ENCODE data around the gene DAZAP1. TPM values are rescaled to one million over a fixed set of nuclear protein-coding genes. Genes with fewer than 3 reads are reported as not detected.

The DAZAP1 gene
- total RNA-seq, 1 donor from 2014 or later: 107 TPM

- H3K27ac ChIP-seq: no peak overlapping the region
- H3K9ac ChIP-seq: no peak overlapping the region
- H3K4me1 ChIP-seq: no peaks in the 10 kb centered on the region
- Mint-ChIP-seq H3K4me1 (peaks cover 3% of the 10 kb centered on the region), H3K36me3 (peaks cover 24% of the 10 kb centered on the region), H3K27me3 (ENCODE audit: insufficient read depth, low read depth) (peaks cover 7% of the 10 kb centered on the region), H3K9me3 (no peaks in the 10 kb centered on the region), H3K27ac (no peak overlapping the region), H3K4me3 (no peak overlapping the region)
- H3K36me3 ChIP-seq: peaks cover 4% of the 10 kb centered on the region
- no peaks in the 10 kb centered on the region for H3K9me3 ChIP-seq (ENCODE audit: low read depth)
- no peak overlapping the region for H3K4me3 ChIP-seq
- H2AFZ ChIP-seq (replicated peaks): no peak overlapping the region
- no peak for DNase-seq (ENCODE audit: low spot score)
- H3K4me2 ChIP-seq: no peak overlapping the region
- no peaks in the 10 kb centered on the region for H3K79me2 ChIP-seq (ENCODE audit: low read depth)
- H3F3A ChIP-seq (ENCODE audit: low read depth): peaks cover 26% of the 10 kb centered on the region
- TF ChIP-seq, protein P1, sequence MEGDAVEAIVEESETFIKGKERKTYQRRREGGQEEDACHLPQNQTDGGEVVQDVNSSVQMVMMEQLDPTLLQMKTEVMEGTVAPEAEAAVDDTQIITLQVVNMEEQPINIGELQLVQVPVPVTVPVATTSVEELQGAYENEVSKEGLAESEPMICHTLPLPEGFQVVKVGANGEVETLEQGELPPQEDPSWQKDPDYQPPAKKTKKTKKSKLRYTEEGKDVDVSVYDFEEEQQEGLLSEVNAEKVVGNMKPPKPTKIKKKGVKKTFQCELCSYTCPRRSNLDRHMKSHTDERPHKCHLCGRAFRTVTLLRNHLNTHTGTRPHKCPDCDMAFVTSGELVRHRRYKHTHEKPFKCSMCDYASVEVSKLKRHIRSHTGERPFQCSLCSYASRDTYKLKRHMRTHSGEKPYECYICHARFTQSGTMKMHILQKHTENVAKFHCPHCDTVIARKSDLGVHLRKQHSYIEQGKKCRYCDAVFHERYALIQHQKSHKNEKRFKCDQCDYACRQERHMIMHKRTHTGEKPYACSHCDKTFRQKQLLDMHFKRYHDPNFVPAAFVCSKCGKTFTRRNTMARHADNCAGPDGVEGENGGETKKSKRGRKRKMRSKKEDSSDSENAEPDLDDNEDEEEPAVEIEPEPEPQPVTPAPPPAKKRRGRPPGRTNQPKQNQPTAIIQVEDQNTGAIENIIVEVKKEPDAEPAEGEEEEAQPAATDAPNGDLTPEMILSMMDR (IDR thresholded peaks at IDR 0.05): no peak
- TF ChIP-seq EZH2phosphoT487 (IDR thresholded peaks at IDR 0.05): no peak
- TF ChIP-seq EZH2 (IDR thresholded peaks at IDR 0.05): no peak
- peaks cover 4% of the 10 kb centered on the region for H4K20me1 ChIP-seq (ENCODE audit: low read depth)
- H3K27me3 ChIP-seq: no peaks in the 10 kb centered on the region
Measured at GRCh38 chr19:1373042-1373533, 34.3 kb upstream of the DAZAP1 start.

DNA sequence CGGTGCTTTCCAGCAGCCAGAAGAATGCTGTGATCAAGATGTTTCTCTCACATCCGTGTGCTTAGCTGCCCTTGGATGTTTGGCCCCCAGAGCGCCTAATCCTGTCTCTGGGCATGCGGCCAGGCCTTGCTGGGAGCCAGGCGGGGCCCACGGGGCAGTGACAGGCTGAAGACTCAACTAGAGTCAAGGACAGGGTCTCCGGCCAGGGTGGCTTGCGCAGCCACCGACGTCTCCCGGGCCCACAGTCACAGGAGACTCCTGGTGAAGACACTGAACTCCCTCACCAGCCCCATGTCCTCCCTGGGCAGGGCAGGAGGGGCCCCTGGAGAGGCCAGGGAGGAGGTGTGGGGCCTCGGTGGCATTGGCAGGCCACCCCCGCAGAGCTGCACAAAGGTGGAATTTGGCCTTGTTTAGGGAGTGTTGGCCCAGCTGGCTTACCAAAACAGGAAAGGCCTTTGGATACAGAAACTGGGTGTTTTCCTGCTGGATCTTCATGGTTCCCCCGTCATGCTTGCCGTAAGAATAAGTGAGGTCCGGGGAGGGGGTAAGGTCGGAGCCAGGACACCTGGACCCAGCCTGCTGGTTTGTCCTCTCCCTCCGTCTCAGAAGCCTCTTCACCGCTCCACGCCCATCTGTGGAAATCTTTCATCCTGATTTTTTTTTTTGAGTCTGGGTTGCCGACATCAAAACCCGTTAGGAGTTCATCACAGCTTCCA, 33.7 kb upstream of the DAZAP1 start:
- H3K4me2 ChIP-seq: no peak overlapping the region
- peaks cover 4% of the 10 kb centered on the region for H4K20me1 ChIP-seq (ENCODE audit: low read depth)
- no peak overlapping the region for H3K9ac ChIP-seq
- peaks cover 4% of the 10 kb centered on the region for H3K36me3 ChIP-seq
- TF ChIP-seq EZH2 (IDR thresholded peaks at IDR 0.05) (no peak), EZH2phosphoT487 (IDR thresholded peaks at IDR 0.05) (no peak)
- peaks cover 26% of the 10 kb centered on the region for H3F3A ChIP-seq (ENCODE audit: low read depth)
- peaks cover 4% of the 10 kb centered on the region for H3K27me3 Mint-ChIP-seq (ENCODE audit: insufficient read depth, low read depth)
- H3K4me3 Mint-ChIP-seq: peak overlapping the region; percentile 43
- peaks cover 3% of the 10 kb centered on the region for H3K4me1 Mint-ChIP-seq
- H3K36me3 Mint-ChIP-seq: peaks cover 23% of the 10 kb centered on the region
- no peak overlapping the region for H3K4me3 ChIP-seq
- H3K4me1 ChIP-seq: no peaks in the 10 kb centered on the region
- no peaks in the 10 kb centered on the region for H3K9me3 ChIP-seq (ENCODE audit: low read depth)
- no peak overlapping the region for H3K27ac ChIP-seq
- no peaks in the 10 kb centered on the region for H3K27me3 ChIP-seq
- no peak overlapping the region for H3K27ac Mint-ChIP-seq
- DNase-seq (ENCODE audit: low spot score): no peak
- no peaks in the 10 kb centered on the region for H3K9me3 Mint-ChIP-seq
- no peaks in the 10 kb centered on the region for H3K79me2 ChIP-seq (ENCODE audit: low read depth)
- H2AFZ ChIP-seq (replicated peaks): no peak overlapping the region

- Histone ChIP-seq H3F3A (ENCODE audit: low read depth) (peaks cover 26% of the 10 kb centered on the region), H3K4me1 (no peaks in the 10 kb centered on the region), H3K79me2 (ENCODE audit: low read depth) (no peaks in the 10 kb centered on the region), H3K36me3 (peaks cover 4% of the 10 kb centered on the region), H4K20me1 (ENCODE audit: low read depth) (peaks cover 4% of the 10 kb centered on the region), H3K27me3 (no peaks in the 10 kb centered on the region), H3K9ac (no peak overlapping the region), H3K27ac (no peak overlapping the region), H3K9me3 (ENCODE audit: low read depth) (no peaks in the 10 kb centered on the region), H2AFZ (replicated peaks) (no peak overlapping the region), H3K4me2 (no peak overlapping the region), H3K4me3 (no peak overlapping the region)
- peaks cover 3% of the 10 kb centered on the region for H3K4me1 Mint-ChIP-seq
- no peaks in the 10 kb centered on the region for H3K9me3 Mint-ChIP-seq
- no peak for DNase-seq (ENCODE audit: low spot score)
- no peak overlapping the region for H3K27ac Mint-ChIP-seq
- no peak for TF ChIP-seq EZH2phosphoT487 (IDR thresholded peaks at IDR 0.05)
- TF ChIP-seq, protein P1 (IDR thresholded peaks at IDR 0.05): no peak
- no peak for TF ChIP-seq EZH2 (IDR thresholded peaks at IDR 0.05)
- H3K4me3 Mint-ChIP-seq: peak overlapping the region; percentile 43
- H3K36me3 Mint-ChIP-seq: peaks cover 23% of the 10 kb centered on the region
- H3K27me3 Mint-ChIP-seq (ENCODE audit: insufficient read depth, low read depth): peaks cover 4% of the 10 kb centered on the region
Measured at GRCh38 chr19:1374250-1374577, 33.2 kb upstream of the DAZAP1 start.

DNA sequence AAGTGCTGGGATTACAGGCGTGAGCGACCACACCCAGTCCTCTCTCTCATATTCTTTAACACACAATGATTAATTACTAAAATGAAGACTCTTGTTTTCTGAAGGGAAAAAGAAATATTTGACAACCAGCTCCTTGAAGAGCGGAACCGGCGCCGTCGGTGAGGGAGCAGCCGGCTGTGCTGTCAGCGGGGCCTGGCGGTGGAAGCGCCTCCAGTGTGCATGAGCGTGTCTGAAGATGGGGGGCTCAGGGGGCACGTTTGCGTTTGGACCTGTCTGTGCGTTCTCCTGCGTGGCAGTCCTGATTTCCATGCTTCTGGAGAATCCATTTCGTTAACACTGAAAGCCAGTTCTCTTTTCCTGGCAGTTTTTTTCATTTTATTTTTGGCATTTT, 31.0 kb upstream of the DAZAP1 start:
- no peak overlapping the region for H3K27ac ChIP-seq
- no peak for DNase-seq (ENCODE audit: low spot score)
- peaks cover 2% of the 10 kb centered on the region for H3K36me3 ChIP-seq
- no peak overlapping the region for H2AFZ ChIP-seq (replicated peaks)
- H3K4me2 ChIP-seq: no peak overlapping the region
- no peaks in the 10 kb centered on the region for H3K9me3 ChIP-seq (ENCODE audit: low read depth)
- no peak overlapping the region for H3K4me3 Mint-ChIP-seq
- no peak overlapping the region for H3K9ac ChIP-seq
- H3K4me1 Mint-ChIP-seq: peaks cover 4% of the 10 kb centered on the region
- no peak overlapping the region for H3K27ac Mint-ChIP-seq
- no peak overlapping the region for H3K4me3 ChIP-seq
- peaks cover 10% of the 10 kb centered on the region for H3K4me1 ChIP-seq
- TF ChIP-seq EZH2 (IDR thresholded peaks at IDR 0.05) (no peak), EZH2phosphoT487 (IDR thresholded peaks at IDR 0.05) (no peak)
- TF ChIP-seq, protein P1 (IDR thresholded peaks at IDR 0.05): no peak
- no peaks in the 10 kb centered on the region for H3K27me3 ChIP-seq
- H3K9me3 Mint-ChIP-seq: no peaks in the 10 kb centered on the region
- H3F3A ChIP-seq (ENCODE audit: low read depth): peaks cover 40% of the 10 kb centered on the region
- H4K20me1 ChIP-seq (ENCODE audit: low read depth): peaks cover 4% of the 10 kb centered on the region
- peaks cover 18% of the 10 kb centered on the region for H3K36me3 Mint-ChIP-seq
- H3K79me2 ChIP-seq (ENCODE audit: low read depth): no peaks in the 10 kb centered on the region
- peaks cover 5% of the 10 kb centered on the region for H3K27me3 Mint-ChIP-seq (ENCODE audit: insufficient read depth, low read depth)
